Smooth muscle cell (in vitro differentiated cells): ENCODE results near the gene TACR2. TPM values are rescaled to one million over a fixed set of nuclear protein-coding genes. Genes with fewer than 3 reads are reported as not detected.

Experiments
- polyA plus RNA-seq: library from polyadenylated mRNA; unstranded; fragments of >200 nt; fragmentation: Nextera tagmentation; extraction: Ambion mirVana; gene quantifications from 2 replicates; pipeline ENCODE4 v1.2.1, GENCODE V29; 2016
- total RNA-seq: library from RNA; depleted of rRNA; stranded (reverse); fragments of >200 nt; gene quantifications from 2 replicates; pipeline ENCODE4 v1.2.3, GENCODE V29; 2014

The TACR2 gene
- total and polyA plus RNA-seq, 2 experiments from 2014 or later: 0.13 TPM; not detected in 1

Other genes with a start within 250 kb of the TACR2 start
- gene SUPV3L1, start 236.7 kb downstream of the TACR2 start, total RNA-seq: 21.3 and 32.6 TPM in 2 replicates
- 20.1 and 21.0 TPM in 2 replicates for gene SUPV3L1, start 236.7 kb downstream of the TACR2 start, polyA plus RNA-seq
- 0.09 TPM in 1 of 2 replicates, not detected in the other for gene HKDC1, start 196.6 kb downstream of the TACR2 start, total RNA-seq
- gene HKDC1, start 196.6 kb downstream of the TACR2 start, polyA plus RNA-seq: 0.27 TPM in 1 of 2 replicates, not detected in the other
- 62.7 and 67.6 TPM in 2 replicates for gene HK1, start 138.4 kb downstream of the TACR2 start, total RNA-seq
- 123 and 134 TPM in 2 replicates for gene HK1, start 138.4 kb downstream of the TACR2 start, polyA plus RNA-seq
- 113 and 145 TPM in 2 replicates for gene TSPAN15, start 34.5 kb upstream of the TACR2 start, total RNA-seq
- 144 and 249 TPM in 2 replicates for gene TSPAN15, start 34.5 kb upstream of the TACR2 start, polyA plus RNA-seq
- gene NEUROG3, start 156.5 kb upstream of the TACR2 start, total RNA-seq: not detected in 2 replicates
- gene NEUROG3, start 156.5 kb upstream of the TACR2 start, polyA plus RNA-seq: not detected in 2 replicates
- 0.81 and 4.1 TPM in 2 replicates for gene FAM241B, start 213.3 kb upstream of the TACR2 start, total RNA-seq
- 8.0 and 9.6 TPM in 2 replicates for gene FAM241B, start 213.3 kb upstream of the TACR2 start, polyA plus RNA-seq